ENCODE results near the gene SLC16A1.

Gene SLC16A1

DNA sequence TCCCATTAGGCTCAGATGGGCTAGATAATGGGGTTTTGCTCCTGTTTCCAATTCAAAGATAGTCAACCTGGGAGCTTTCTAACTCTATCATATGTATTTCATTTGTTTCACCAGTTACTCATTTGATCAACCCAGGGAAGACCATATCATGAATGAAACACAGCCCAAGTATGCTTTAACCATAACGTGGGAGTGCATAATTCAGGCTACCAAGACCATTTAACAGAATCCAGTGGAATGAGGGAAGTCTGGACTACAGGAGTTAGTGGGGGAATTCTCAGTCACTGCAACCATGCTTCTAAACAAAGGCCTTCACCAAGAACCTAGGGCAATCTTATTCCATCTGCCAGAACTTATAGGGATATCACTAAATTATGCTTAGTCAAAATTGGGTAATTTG is 15.0 kb upstream of the SLC16A1 start:
- TF ChIP-seq FOXP2 (optimal IDR thresholded peaks at IDR 0.05; ENCODE audit: borderline replicate concordance, extremely low read depth, extremely low read length, insufficient read depth) (no peak), POLR2AphosphoS5 (IDR thresholded peaks at IDR 0.05; ENCODE audit: low read depth, low read length) (no peak), TAF1 (IDR thresholded peaks at IDR 0.05; ENCODE audit: borderline replicate concordance, insufficient read depth, low read length) (no peak), SIN3A (IDR thresholded peaks at IDR 0.05; ENCODE audit: borderline replicate concordance, insufficient read depth, low read length) (no peak)
- TF ChIP-seq, protein P1, sequence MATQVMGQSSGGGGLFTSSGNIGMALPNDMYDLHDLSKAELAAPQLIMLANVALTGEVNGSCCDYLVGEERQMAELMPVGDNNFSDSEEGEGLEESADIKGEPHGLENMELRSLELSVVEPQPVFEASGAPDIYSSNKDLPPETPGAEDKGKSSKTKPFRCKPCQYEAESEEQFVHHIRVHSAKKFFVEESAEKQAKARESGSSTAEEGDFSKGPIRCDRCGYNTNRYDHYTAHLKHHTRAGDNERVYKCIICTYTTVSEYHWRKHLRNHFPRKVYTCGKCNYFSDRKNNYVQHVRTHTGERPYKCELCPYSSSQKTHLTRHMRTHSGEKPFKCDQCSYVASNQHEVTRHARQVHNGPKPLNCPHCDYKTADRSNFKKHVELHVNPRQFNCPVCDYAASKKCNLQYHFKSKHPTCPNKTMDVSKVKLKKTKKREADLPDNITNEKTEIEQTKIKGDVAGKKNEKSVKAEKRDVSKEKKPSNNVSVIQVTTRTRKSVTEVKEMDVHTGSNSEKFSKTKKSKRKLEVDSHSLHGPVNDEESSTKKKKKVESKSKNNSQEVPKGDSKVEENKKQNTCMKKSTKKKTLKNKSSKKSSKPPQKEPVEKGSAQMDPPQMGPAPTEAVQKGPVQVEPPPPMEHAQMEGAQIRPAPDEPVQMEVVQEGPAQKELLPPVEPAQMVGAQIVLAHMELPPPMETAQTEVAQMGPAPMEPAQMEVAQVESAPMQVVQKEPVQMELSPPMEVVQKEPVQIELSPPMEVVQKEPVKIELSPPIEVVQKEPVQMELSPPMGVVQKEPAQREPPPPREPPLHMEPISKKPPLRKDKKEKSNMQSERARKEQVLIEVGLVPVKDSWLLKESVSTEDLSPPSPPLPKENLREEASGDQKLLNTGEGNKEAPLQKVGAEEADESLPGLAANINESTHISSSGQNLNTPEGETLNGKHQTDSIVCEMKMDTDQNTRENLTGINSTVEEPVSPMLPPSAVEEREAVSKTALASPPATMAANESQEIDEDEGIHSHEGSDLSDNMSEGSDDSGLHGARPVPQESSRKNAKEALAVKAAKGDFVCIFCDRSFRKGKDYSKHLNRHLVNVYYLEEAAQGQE (IDR thresholded peaks at IDR 0.05; ENCODE audit: insufficient read depth in 1 of 2, low read depth in 2 of 2, low read length in 2 of 2) = no peak

DNA sequence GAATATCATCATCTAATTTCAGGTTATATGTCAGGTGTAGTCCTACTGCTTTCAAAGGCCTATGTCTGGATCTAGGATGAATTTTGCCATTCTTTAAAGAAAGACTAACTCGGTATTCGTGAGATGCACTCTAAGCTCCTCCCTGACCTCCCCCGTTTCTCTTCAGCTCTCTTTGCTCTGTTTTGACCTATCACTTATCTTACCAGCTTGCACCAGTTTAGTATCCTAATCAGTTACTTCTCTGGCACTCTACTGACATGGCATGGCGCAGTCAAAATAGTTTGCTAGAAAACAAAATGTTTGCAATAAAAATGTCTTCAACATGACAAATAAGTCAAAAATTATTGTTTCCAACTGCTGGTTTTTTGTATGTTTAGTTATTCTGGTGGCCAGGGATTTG is 8.4 kb upstream of the SLC16A1 start:
- TF ChIP-seq, protein P1 (IDR thresholded peaks at IDR 0.05; ENCODE audit: insufficient read depth in 1 of 2, low read depth in 2 of 2, low read length in 2 of 2) = no peak
- TF ChIP-seq SIN3A (IDR thresholded peaks at IDR 0.05; ENCODE audit: borderline replicate concordance, insufficient read depth, low read length) (no peak), POLR2AphosphoS5 (IDR thresholded peaks at IDR 0.05; ENCODE audit: low read depth, low read length) (no peak), FOXP2 (optimal IDR thresholded peaks at IDR 0.05; ENCODE audit: borderline replicate concordance, extremely low read depth, extremely low read length, insufficient read depth) (no peak), TAF1 (IDR thresholded peaks at IDR 0.05; ENCODE audit: borderline replicate concordance, insufficient read depth, low read length) (no peak)

DNA sequence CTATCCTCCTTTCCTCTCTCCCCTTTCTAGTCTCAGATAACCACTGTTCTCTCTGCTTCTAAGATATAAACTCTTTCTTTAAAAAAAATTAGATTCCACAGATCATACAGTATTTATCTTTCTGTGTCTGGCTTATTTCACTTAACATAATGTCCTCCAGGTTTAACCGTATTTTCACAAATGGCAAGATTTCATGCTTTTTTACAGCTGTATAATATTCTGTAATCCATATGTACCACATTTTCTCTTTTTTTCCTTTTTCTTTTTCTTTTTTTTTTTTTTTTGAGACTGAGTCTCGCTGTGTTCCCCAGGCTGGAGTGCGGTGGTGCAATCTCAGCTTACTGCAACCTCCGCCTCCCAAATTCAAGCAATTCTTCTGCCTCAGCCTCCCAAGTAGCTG is 5.1 kb upstream of the SLC16A1 start:
- no peak for TF ChIP-seq FOXP2 (optimal IDR thresholded peaks at IDR 0.05; ENCODE audit: borderline replicate concordance, extremely low read depth, extremely low read length, insufficient read depth)
- no peak for TF ChIP-seq POLR2AphosphoS5 (IDR thresholded peaks at IDR 0.05; ENCODE audit: low read depth, low read length)
- no peak for TF ChIP-seq SIN3A (IDR thresholded peaks at IDR 0.05; ENCODE audit: borderline replicate concordance, insufficient read depth, low read length)
- TF ChIP-seq, protein P1 (IDR thresholded peaks at IDR 0.05; ENCODE audit: insufficient read depth in 1 of 2, low read depth in 2 of 2, low read length in 2 of 2) = no peak
- TF ChIP-seq TAF1 (IDR thresholded peaks at IDR 0.05; ENCODE audit: borderline replicate concordance, insufficient read depth, low read length) = no peak

DNA sequence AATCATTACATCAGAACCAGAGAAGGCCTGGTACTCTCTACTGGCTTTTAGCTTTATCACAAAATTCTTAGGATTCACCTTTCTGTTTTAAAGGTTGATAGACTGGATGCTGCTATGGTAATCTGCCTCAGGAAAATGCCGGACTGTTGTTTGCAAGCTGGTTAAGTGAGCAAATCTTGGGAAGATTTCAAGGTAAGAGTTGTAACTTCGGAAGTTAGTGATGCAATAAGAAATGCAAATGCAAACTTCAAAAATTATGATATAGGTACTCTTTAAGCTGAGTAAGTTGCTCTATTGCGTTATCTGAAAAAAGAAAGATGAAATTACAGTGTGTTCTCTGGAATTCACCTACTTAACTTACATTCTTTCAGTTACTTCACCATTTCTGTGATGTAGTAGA is 4.4 kb upstream of the SLC16A1 start:
- TF ChIP-seq POLR2AphosphoS5 (IDR thresholded peaks at IDR 0.05; ENCODE audit: low read depth, low read length) (no peak), TAF1 (IDR thresholded peaks at IDR 0.05; ENCODE audit: borderline replicate concordance, insufficient read depth, low read length) (no peak), FOXP2 (optimal IDR thresholded peaks at IDR 0.05; ENCODE audit: borderline replicate concordance, extremely low read depth, extremely low read length, insufficient read depth) (no peak)
- TF ChIP-seq, protein P1 (IDR thresholded peaks at IDR 0.05; ENCODE audit: insufficient read depth in 1 of 2, low read depth in 2 of 2, low read length in 2 of 2) = no peak

Measured in PFSK-1 (cell line).